Measurements from ENCODE around the gene ZNF595.
"Not testable (repeated sequence)": the region's sequence is repeated elsewhere in the genome, so short reads cannot be mapped to it uniquely, and the experiment has no call there.

The ZNF595 gene

DNA sequence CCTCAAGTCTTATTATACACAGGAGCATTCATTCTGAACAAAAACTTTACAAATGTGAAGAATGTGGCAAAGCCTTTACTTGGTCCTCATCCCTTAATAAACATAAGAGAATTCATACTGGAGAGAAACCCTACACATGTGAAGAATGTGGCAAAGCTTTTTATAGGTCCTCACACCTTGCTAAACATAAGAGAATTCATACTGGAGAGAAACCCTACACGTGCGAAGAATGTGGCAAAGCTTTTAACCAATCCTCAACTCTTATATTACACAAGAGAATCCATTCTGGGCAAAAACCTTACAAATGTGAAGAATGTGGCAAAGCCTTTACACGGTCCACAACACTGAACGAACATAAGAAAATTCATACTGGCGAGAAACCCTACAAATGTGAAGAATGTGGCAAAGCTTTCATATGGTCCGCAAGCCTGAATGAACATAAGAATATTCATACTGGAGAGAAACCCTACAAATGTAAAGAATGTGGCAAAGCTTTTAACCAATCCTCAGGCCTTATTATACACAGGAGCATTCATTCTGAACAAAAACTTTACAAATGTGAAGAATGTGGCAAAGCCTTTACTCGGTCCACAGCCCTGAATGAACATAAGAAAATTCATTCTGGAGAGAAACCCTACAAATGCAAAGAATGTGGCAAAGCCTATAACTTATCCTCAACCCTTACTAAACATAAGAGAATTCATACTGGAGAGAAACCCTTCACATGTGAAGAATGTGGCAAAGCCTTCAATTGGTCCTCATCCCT lies 33.6 kb downstream of the ZNF595 start:
- not testable (repeated sequence) for DNase-seq (ENCODE audit: low spot score)

DNA sequence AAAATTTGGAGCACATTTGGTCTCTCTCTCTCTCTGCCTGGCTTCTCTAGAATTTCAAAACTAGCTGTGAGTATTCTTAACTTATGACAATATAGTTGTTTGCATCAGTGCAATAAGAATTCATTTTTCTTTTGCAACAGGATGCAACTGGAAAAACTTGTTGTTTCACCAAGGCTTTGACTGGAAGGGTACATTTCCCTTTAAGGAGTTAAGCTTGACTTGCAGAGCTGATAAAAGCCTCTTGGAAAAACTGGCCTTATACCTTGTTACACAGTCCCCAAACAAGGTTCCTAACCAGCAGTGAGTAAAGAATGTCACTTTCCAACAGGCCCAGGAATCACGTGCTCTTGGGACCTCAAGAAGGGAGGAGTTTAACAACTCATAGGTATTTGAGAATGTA lies 45.3 kb downstream of the ZNF595 start:
- no peak for DNase-seq (ENCODE audit: low spot score)

DNA sequence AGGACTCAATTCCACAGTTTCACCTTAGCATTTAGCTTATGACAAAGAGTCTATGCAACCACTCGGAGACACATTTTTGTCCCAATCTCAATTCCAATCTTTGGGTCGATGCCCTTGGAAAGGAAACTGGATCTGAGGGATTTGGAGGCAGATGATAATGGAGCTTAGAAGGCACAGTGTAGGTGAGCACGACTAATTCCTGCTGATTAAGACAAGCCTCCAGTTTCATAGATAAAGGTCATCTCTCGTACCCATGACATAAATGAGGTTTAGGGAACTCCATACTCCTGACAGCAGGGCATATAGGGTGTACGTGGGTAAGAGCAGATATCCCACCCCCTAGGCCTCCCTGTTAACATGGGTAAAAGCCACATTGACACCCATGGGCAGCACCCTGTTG lies 46.7 kb downstream of the ZNF595 start:
- DNase-seq (ENCODE audit: low spot score) = no peak

DNA sequence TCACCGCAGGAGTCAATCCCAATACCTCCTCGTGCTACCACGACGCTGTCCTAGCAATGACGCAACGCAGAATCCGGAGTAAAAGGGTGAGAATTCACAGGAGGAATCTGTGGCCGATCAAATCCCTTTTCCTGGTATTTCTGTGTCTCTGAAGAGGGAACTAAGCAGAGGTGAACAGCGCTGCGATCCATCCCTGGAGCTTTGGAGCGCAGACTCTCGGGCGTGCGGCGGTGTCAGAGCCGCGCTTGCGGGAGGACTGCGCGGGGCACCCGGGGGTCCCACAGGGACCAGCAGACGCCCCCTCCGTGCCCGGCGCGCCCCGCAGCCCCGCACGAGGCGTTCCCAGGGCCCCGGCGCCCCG lies 53.9 kb downstream of the ZNF595 start:
- no peak for DNase-seq (ENCODE audit: low spot score)

DNA sequence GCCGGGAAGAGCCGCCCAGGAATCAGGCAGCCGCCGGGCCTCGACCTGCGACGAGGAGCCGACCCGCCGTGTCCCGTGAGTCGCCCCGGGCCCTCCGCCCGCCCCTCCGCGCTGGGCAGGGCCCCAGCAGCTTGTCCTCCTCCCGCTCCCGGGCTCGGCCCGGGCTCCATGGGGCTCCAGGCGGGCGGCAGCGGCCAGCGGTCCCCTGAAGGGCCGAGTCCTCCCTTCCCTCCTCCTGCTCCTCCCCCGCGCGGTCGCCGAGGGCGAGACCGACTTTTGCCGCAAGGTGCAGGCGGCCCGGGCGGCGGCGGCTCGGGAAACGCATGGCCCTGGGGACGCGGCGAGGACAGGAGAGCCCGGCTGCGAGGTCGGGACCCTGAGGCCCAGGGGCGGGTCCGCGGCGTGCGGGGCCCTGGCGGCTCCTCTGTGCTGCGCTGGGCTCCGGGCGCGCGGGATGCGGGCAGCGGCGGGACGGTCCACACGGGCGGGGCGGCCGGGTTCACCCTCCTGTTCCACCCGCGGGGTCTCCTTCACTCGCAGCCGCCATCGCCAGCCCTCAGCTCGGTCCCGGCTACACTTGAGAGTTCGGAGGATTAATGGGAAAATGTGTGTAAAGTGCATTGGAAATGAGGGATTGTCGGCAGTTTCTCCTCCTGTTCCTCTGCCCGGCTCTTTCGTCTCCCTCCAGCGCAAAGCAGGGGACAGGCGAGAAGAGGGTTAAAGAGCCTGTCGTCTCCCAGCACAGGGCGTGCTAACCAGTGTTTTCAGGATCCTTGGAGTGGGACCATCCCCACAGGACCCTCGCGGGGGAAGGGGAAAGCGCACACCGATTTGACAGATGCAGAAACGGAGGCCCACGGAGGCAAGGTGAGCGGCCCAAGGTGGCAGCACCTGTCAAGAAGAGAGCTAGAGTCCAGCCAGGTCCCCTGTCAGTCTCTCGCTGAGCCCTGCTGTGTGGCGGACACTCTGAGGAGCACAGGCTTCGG lies 54.6 kb downstream of the ZNF595 start:
- peak; percentile 50 for DNase-seq (ENCODE audit: low spot score)

DNA sequence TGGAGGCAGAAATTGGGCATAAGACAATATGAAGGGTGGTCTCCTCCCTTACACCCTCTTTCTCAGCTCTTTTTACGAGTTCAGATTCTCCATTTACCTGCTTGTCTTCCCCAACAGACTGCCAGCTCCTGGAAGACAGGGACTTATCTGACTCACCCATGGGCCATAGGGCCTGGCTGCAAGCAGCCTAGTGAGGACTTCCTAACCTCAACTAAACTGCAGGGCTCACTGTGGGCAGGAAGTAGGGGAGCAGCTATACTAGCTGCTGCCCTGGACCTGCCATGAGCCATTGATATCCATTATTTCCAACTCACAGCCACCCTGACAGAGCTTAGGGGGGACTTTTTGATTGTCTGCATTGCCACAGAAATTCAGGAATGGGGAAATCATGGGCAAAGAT lies 59.6 kb downstream of the ZNF595 start:
- DNase-seq (ENCODE audit: low spot score) = no peak

DNA sequence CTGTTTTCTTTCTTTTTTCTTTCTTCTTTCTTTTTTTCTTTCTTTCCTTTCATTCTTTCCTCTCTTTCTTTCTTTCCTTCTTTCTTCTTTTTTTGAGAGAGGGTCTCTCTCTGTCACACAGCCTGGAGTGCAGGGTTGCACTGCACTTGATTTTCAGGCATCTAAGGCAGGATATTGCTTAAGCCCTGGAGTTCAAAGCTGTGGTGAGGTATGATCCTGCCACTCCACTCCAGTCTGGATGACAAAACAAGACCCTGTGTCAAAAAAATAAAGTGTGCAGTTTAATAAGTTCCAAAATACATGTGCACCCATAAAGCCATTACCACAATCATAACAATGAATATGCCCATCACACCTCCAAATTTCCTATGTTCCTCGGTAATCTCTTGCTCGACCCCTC lies 60.6 kb downstream of the ZNF595 start:
- no peak for DNase-seq (ENCODE audit: low spot score)

DNA sequence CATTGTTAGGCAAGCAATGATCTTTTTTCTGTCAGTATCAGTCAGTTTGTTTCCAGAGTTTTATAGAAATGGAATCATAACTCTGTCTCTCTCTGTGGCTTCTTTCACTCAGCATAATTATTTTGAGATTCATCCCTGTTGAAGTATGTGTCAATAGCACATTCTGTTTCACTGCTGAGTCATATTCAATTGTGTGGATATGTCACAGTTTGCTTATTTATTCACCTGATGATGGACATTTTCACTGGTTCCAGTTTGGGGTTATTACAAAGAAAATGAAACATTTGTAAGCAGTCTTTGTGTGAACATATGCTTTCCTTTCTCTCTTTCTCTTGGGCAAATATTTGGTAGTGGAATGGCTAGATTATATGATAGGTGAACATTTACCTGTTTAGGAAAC lies 61.0 kb downstream of the ZNF595 start:
- no peak for DNase-seq (ENCODE audit: low spot score)

DNA sequence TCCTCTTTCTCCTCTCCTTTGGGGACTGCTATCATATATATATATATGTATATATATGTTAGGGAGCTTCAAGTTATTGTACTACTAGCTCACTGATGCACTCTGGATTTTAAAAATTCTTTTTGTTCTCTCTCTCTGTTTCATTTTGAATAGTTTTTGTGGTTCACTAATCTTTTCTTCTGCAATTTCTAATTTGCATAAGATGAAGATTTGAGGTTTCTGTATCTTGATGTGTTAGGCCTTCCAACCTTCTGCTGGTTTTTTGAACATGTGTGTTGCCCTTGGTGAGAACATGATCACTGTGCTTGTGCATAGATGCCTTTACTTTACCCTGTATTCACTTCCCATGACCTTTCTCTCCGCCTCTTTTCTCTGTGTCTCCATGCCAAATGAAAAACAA lies 63.4 kb downstream of the ZNF595 start:
- no peak for DNase-seq (ENCODE audit: low spot score)

DNA sequence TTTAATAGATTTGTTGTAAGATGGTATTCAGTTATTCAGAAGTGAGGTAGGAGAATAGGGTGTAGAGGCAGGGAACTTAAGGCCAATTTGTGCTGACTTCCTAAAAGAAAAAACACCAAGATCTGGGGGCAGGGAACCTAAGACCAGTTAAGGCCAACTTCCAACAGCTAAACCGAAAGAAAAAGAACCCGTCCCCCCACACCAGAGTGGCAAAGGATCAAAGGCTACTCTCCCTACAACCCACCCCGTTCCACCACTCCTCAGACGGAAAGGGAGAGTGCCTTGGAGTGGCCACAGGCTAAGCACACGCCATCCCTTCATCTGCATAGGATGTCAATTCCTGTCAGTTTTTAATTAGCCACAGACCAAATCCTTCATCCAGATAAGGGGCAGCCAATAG lies 67.5 kb downstream of the ZNF595 start:
- no peak for DNase-seq (ENCODE audit: low spot score)

DNA sequence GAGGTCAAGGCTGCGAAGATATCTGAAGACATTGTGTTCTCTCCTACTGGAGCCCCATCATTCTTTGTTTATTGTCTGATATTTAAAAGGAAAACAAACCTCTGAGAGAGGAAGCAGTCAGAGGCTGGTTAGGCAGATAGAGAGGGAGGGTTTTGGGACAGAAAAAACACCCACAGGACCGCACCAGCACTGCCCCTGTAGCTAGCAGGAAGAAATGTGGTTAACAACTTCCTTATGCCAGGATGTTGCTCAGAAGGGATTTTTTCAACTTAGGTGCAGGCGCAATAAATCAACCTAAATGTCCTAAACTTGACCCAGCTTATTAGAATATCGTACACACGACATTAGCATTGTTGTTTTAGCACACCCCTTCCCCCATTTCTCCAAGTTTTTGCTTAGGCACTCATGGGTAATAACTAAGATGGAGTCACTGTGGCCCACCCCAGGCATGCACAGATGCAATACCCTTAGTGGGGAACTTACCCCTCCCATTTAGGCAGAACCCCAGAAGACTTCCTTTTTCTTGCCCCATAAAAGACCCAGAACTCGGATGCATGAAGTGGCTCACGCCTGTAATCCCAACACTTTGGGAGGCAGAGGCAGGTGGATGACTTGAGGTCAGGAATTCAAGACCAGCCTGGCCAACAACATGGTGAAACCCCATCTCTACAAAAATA lies 68.4 kb downstream of the ZNF595 start:
- no peak for DNase-seq (ENCODE audit: low spot score)

DNA sequence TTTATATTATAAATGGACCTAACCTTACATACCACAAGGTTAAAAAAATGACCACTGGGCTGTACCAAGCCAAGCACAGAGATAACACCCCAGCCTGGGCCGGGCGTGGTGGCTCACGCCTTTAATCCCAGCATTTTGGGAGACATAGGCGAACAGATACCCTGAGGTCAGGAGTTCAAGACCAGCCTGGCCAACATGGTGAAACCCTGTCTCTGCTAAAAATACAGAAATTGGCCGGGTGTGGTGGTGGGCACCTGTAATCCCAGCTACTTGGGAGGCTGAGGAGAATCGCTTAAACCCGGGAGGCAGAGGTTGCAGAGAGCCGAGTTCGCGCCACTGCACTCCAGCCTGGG lies 70.8 kb downstream of the ZNF595 start:
- not testable (repeated sequence) for DNase-seq (ENCODE audit: low spot score)

DNA sequence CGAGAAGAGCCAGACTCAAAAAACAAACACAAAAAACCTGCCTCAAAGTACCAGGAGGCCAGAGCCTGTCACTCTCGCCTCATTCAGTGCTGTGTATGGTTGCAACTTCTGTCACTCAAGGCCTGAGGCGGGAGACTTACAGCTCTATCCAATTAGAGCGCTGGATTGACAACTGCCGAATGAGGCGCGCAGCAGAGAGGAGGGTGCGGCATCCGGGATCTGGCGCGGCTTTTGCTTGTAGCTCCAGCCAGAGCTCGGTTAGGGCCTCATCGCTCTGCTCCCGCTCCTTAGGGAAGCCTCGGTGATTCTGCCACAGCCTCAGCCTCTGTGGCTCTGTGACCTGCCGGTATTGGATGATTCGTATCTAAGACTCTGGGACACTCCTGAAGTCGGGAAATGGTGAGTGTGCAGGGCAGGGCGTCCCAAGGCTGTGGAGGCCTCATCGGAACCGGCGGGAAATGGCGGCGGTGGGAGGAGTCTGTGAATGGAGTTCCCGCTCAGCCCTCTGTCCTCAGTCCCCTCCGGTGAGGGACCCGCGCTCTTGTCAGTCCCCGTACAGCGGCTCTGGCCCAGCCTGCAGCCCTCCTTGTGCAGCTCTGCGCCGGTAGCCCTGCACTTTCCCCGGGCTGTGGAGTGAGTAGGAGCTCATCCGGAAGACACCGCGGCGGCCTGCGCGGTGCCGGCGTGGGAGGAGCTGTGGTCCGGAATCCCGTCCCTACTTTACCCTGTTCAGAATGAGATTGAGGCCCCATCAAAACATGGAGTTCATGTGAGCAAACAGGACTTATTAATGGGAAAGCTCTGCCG lies 71.4 kb downstream of the ZNF595 start, which contains the start of gene ZNF718:
Gene ZNF718, plus strand, starts transcription at position 227 of the 807 bp plus-strand sequence. Its CDS starts 170 bp downstream, at position 397.
- DNase-seq (ENCODE audit: low spot score) = peak; percentile 99

DNA sequence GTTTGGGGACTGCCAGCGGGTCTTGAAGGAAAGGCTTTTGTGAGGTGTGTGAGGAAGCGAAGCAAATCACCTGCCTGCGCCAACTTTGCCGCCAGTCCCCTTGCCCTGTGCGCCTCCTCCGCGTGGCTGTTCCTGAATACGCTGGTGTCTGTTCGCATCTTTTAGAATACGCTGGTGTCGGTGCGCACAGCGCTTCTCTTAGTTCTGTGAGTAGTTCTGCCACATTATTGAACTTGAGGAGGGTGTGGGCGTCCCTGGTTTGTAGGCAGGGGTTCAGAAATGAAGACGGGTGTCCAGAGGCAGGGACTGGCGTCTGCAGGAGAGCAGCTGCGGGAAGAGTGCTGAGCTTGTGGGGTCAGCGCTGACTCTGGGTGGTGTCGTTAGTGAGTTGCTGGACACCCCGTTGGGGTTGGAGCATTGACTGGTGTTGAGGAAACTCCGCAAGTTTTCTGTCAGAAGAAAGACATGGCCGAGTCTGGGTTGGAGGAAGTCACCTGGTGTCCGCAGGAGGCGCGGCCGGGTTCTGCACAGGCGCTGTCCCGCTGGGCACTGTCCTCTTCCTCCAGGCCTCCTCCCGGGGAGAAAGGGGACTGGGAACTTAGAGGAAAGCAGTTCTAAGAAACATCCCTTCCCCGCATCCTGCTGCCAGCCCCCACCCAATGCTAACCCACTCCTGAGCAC lies 72.1 kb downstream of the ZNF595 start:
- DNase-seq (ENCODE audit: low spot score) = peak; percentile 76

DNA sequence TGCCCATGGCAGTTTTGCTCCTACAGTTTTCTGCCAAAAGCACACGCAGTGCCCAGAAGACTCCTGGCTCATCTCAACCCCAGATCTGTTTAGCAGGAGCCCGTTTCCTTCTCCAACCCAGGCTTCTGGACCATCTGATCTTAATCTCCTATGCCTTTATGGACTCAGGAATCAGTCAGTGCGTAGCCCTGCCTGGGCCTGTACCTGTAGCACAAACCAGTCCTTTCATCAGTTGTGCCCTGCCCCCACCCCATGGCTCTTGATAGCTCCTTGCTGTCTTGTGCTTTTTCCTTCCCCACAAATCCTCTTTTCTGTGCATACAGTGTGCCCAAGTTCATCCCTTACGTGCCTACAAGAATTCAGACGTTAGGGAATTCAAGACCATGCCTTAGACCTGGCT lies 72.7 kb downstream of the ZNF595 start:
- no peak for DNase-seq (ENCODE audit: low spot score)

DNA sequence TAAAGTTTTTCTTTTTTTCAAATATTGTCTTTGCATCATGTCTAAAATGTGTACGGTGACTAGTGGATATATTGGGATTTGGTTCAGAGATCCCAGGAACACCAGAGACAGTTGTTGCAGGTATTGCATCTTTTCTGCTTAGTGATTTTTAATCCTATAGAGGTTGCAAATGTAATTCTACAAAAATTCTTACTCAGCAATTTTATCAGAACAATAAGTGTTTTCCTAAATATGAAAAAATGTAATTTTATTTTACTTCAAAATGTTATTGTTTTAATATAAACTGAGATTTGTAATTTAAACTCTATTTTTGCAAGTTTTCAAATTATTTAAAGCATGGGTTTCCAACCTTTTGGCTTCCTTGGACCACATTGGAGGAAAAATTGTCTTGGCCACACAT lies 79.4 kb downstream of the ZNF595 start:
- no peak for DNase-seq (ENCODE audit: low spot score)
